HCT116 (cell line): ENCODE results near the gene TWIST2. TPM values are rescaled to one million over a fixed set of nuclear protein-coding genes. Genes with fewer than 3 reads are reported as not detected.

Source experiments
- ATAC-seq: fragments of 200-7000 bp; cut with Tn5 transposase; 2 replicates; pipeline ENCODE4 v1.9.1; 2020; ENCODE audit warnings: mild to moderate bottlenecking, moderate library complexity
- BruUV-seq: library from RNA; stranded (reverse); fragments of 400-500 nt; replicated peaks from 2 replicates; lab custom pipeline; 2021; lab: Mats Ljungman, UMichigan
- CTCF ChIA-PET: fragments of 300-600 bp; sonication (Branson Sonifier 250); formaldehyde crosslinking; loops from one replicate; lab custom pipeline; 2021; ENCODE audit warnings: antibody characterized with exemption; lab: Charles Lee
- POLR2A ChIA-PET: fragments of 300-600, 350-600 bp; sonication (Branson Sonifier 250); formaldehyde crosslinking; loops from one replicate; lab custom pipeline; 2021; ENCODE audit warnings: antibody characterized with exemption; lab: Charles Lee
- RAD21 ChIA-PET, 2 experiments: fragments of 300-600 bp; sonication (Branson Sonifier 250); formaldehyde crosslinking; loops; one replicate each; lab custom pipeline; 2023; ENCODE audit warnings: low total read pairs in 2 of 2; ENCODE audit not compliant: uncharacterized antibody in 2 of 2, unreplicated experiment in 2 of 2, low non-redundant PET in 1 of 2; lab: Charles Lee
- DNase-seq: peaks from one replicate; pipeline ENCODE4 v3.0.0-alpha.2; 2010; ENCODE audit warnings: low read depth, low spot score
- H2AFZ ChIP-seq: fragments of 200-600 bp; shearing (Covaris generic), sonication (generic); 2 replicates; pipeline ENCODE4 v1.6.1; 2017; ENCODE audit warnings: low read depth, mixed run types, mixed read lengths, antibody characterized with exemption, low read length; ENCODE audit not compliant: poor library complexity, severe bottlenecking
- H3K27ac ChIP-seq: 2 replicates; pipeline ENCODE4 v1.5.1; 2012; ENCODE audit warnings: low read depth, low read length
- H3K27me3 ChIP-seq: fragments of 200-600 bp; sonication (generic); 2 replicates; pipeline ENCODE4 v1.6.1; 2016; ENCODE audit warnings: mixed run types, low read length, mixed read lengths; ENCODE audit not compliant: insufficient read depth
- H3K36me3 ChIP-seq, 2 experiments: fragments of 200-500 bp in 1 of 2; fragments of 200-600 bp in 1 of 2; sonication (Bioruptor generic) in 1 of 2; sonication (generic) in 1 of 2; 2 replicates each; pipeline versions ENCODE4 v1.5.1 to v1.6.1; 2014 to 2016; ENCODE audit warnings: low read length in 2 of 2, inconsistent platforms in 1 of 2, mixed read lengths in 1 of 2, mixed run types in 1 of 2; ENCODE audit not compliant: insufficient read depth in 2 of 2, control insufficient read depth in 1 of 2
- H3K4me1 ChIP-seq, 2 experiments: fragments of 200-600 bp in 1 of 2; sonication (generic) in 1 of 2; 2 replicates each; pipeline versions ENCODE4 v1.5.1 to v1.6.1; 2012 to 2017; ENCODE audit warnings: low read length in 2 of 2, inconsistent platforms in 1 of 2, mild to moderate bottlenecking in 1 of 2, mixed read lengths in 1 of 2, mixed run types in 1 of 2, moderate library complexity in 1 of 2; ENCODE audit not compliant: insufficient read depth in 2 of 2, control insufficient read depth in 1 of 2
- H3K4me2 ChIP-seq: fragments of 200-600 bp; sonication (generic); 2 replicates; pipeline ENCODE4 v1.6.1; 2017; ENCODE audit warnings: mixed run types, low read length, mixed read lengths
- H3K4me3 ChIP-seq, 2 experiments: fragments of 200-600 bp in 1 of 2; sonication (generic) in 1 of 2; replicated peaks in 1 of 2; 2 replicates each; pipeline ENCODE4 v1.5.1; 2011 to 2016; ENCODE audit warnings: low read length in 2 of 2, control low read depth in 1 of 2, low read depth in 1 of 2, mild to moderate bottlenecking in 1 of 2, mixed read lengths in 1 of 2, mixed run types in 1 of 2
- H3K79me2 ChIP-seq: fragments of 200-600 bp; sonication (generic); 2 replicates; pipeline ENCODE4 v1.6.1; 2017; ENCODE audit warnings: mild to moderate bottlenecking, mixed run types, low read length, moderate library complexity, mixed read lengths; ENCODE audit not compliant: insufficient read depth
- H3K9ac ChIP-seq: fragments of 200-600 bp; sonication (generic); 2 replicates; pipeline ENCODE4 v1.6.1; 2016; ENCODE audit warnings: low read length, mixed read lengths
- H3K9me2 ChIP-seq: fragments of 200-600 bp; sonication (generic), shearing (Covaris generic); 2 replicates; pipeline ENCODE4 v1.6.1; 2017; ENCODE audit warnings: mixed run types, mild to moderate bottlenecking, moderate library complexity; ENCODE audit not compliant: insufficient read depth
- H3K9me3 ChIP-seq, 2 experiments: fragments of 200-500 bp in 1 of 2; fragments of 200-600 bp in 1 of 2; sonication (Bioruptor generic) in 1 of 2; sonication (generic) in 1 of 2; 2 replicates each; pipeline ENCODE4 v1.6.1; 2014 to 2017; ENCODE audit warnings: low read length in 2 of 2, mixed read lengths in 2 of 2, inconsistent platforms in 1 of 2, low read depth in 1 of 2, mild to moderate bottlenecking in 1 of 2, mixed run types in 1 of 2, moderate library complexity in 1 of 2; ENCODE audit not compliant: control insufficient read depth in 1 of 2, insufficient read depth in 1 of 2
- H4K20me1 ChIP-seq: fragments of 200-600 bp; sonication (generic), shearing (Covaris generic); 2 replicates; pipeline ENCODE4 v1.6.1; 2017; ENCODE audit warnings: mixed run types, mild to moderate bottlenecking, moderate library complexity; ENCODE audit not compliant: insufficient read depth
- CBX3 ChIP-seq: IDR thresholded peaks from 2 replicates; pipeline ENCODE4 v1.6.1; 2012; ENCODE audit warnings: low read depth
- CEBPB ChIP-seq: IDR thresholded peaks from 2 replicates; pipeline ENCODE4 v1.6.1; 2012; ENCODE audit warnings: low read depth
- CTCF ChIP-seq, 3 experiments: fragments of 200-600 bp in 1 of 3; sonication (generic) in 1 of 3; IDR thresholded peaks in 2 of 3; conservative IDR thresholded peaks in 1 of 3; 2 replicates each; pipeline ENCODE4 v1.5.1; 2012 to 2017; ENCODE audit warnings: low read depth in 2 of 3, low read length in 2 of 3, antibody characterized with exemption in 1 of 3, borderline replicate concordance in 1 of 3, control low read depth in 1 of 3, mild to moderate bottlenecking in 1 of 3, mixed read lengths in 1 of 3, mixed run types in 1 of 3, moderate library complexity in 1 of 3; ENCODE audit not compliant: insufficient read depth in 1 of 3
- EZH2 ChIP-seq: fragments of 200-600 bp; sonication (generic); IDR thresholded peaks from 2 replicates; pipeline ENCODE4 v1.6.1; 2017; ENCODE audit warnings: antibody characterized with exemption, mixed run types
- EZH2phosphoT487 ChIP-seq: fragments of 200-600 bp; IDR thresholded peaks from 2 replicates; pipeline ENCODE4 v1.6.1; 2018; ENCODE audit warnings: antibody characterized with exemption, borderline replicate concordance
- FOSL1 ChIP-seq: IDR thresholded peaks from 2 replicates; pipeline ENCODE4 v1.6.1; 2012; ENCODE audit warnings: low read depth
- JUND ChIP-seq: IDR thresholded peaks from 2 replicates; pipeline ENCODE4 v1.6.1; 2012
- POLR2A ChIP-seq: IDR thresholded peaks from 2 replicates; pipeline ENCODE4 v1.7.0; 2011; ENCODE audit warnings: borderline replicate concordance; ENCODE audit not compliant: insufficient read depth, insufficient read length; ENCODE audit errors: extremely low read depth
- REST ChIP-seq: IDR thresholded peaks from 2 replicates; pipeline ENCODE4 v1.6.1; 2012; ENCODE audit warnings: low read depth
- SRF ChIP-seq: IDR thresholded peaks from 2 replicates; pipeline ENCODE4 v1.6.1; 2012; ENCODE audit warnings: low read depth
- YY1 ChIP-seq: IDR thresholded peaks from 2 replicates; pipeline ENCODE4 v1.6.1; 2011; ENCODE audit warnings: low read length, low read depth, moderate library complexity, mild to moderate bottlenecking; ENCODE audit not compliant: insufficient replicate concordance; ENCODE audit errors: extremely low read depth
- ZFX ChIP-seq: fragments of 450-650 bp; IDR thresholded peaks from 2 replicates; pipeline ENCODE4 v1.6.1; 2017
- intact Hi-C: fragments of 100-400 bp; cut with micrococcal nuclease; formaldehyde crosslinking; loops from 2 replicates; pipeline ENCODE4 v1.10.0; 2022
- total RNA-seq: library from RNA; stranded (reverse); gene quantifications from one replicate; pipeline ENCODE4 v1.2.1, GENCODE V29; 2021; ENCODE audit not compliant: unreplicated experiment

TWIST2 gene
- total RNA-seq, 1 experiment from 2014 or later: not detected

- no peak overlapping the region for H3K9ac ChIP-seq
- H4K20me1 ChIP-seq: no peaks in the 10 kb centered on the region
- H3K27me3 ChIP-seq: peaks cover 6% of the 10 kb centered on the region; the same call in 1 of the 2 replicates
- DNase-seq: no peak
- no peak overlapping the region for H3K4me3 ChIP-seq
- intact Hi-C loops: no loop called here
- H3K9me2 ChIP-seq: no peaks in the 10 kb centered on the region
- H3K36me3 ChIP-seq: no peaks in the 10 kb centered on the region
- CTCF ChIA-PET: no interaction called here
- H3K9me3 ChIP-seq: no peaks in the 10 kb centered on the region
- H3K27ac ChIP-seq: no peak overlapping the region
- no peak for TF ChIP-seq JUND
- no peak for TF ChIP-seq ZFX
- no peak for TF ChIP-seq CBX3
- no peak for TF ChIP-seq EZH2
- TF ChIP-seq CEBPB: no peak
- TF ChIP-seq YY1: no peak
- TF ChIP-seq POLR2A: no peak
- TF ChIP-seq EZH2phosphoT487: no peak
- TF ChIP-seq CTCF (IDR thresholded peaks at IDR 0.05 in 2 of 3, conservative IDR thresholded peaks at IDR 0.05 in 1 of 3; ENCODE audit: borderline replicate concordance in 1 of 3, insufficient read depth in 1 of 3, low read depth in 2 of 3, low read length in 2 of 3): no peak
- TF ChIP-seq FOSL1: no peak
- TF ChIP-seq SRF: no peak
- no peak for TF ChIP-seq REST
- no peak overlapping the region for H3K4me2 ChIP-seq
- no peaks in the 10 kb centered on the region for H3K4me1 ChIP-seq
- H2AFZ ChIP-seq: no peak overlapping the region
- no peak for ATAC-seq
- no TSS peak for BruUV-seq
- RAD21 ChIA-PET: no interaction called here
- POLR2A ChIA-PET: no interaction called here
- no peaks in the 10 kb centered on the region for H3K79me2 ChIP-seq
Measured at GRCh38 chr2:238855891-238856580, 8.2 kb downstream of the TWIST2 start.
